HG02763 (cell line): ENCODE results near the gene PLCD1.

ENCODE experiments used
- ATAC-seq: cut with Tn5 transposase; IDR thresholded peaks from one replicate; pipeline ENCODE4 v1.9.1; 2021; ENCODE audit warnings: mild to moderate bottlenecking, moderate library complexity; ENCODE audit not compliant: unreplicated experiment

PLCD1 gene

GRCh38 chr3:37968199-37968598 lies 61.2 kb downstream of the PLCD1 start:
- ATAC-seq: no peak

- ATAC-seq: no peak
Measured at GRCh38 chr3:37967260-37967881, 62.1 kb downstream of the PLCD1 start.

DNA sequence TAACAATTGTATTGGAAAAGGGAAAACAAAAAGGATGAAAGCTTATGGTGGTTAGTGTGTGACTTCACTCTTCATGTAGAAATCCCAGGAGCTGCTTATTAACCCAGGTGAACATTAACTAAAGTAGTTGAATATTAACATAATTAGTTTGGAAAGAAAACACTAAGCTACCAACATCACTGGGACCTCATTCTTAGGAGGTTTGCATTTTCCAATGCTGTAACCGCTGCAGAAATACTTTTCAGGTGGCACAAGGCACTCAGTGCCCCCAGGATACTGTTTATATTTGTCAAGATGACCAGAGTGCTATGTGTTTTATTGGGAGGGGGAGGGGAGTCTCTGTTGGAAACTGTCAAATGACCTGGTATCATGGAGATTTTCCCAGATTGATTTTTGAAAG lies 64.7 kb downstream of the PLCD1 start:
- no peak for ATAC-seq

- no peak for ATAC-seq
Measured at GRCh38 chr3:37964146-37964545, 65.3 kb downstream of the PLCD1 start.

- no peak for ATAC-seq
Measured at GRCh38 chr3:37963635-37964034, 65.8 kb downstream of the PLCD1 start.

DNA sequence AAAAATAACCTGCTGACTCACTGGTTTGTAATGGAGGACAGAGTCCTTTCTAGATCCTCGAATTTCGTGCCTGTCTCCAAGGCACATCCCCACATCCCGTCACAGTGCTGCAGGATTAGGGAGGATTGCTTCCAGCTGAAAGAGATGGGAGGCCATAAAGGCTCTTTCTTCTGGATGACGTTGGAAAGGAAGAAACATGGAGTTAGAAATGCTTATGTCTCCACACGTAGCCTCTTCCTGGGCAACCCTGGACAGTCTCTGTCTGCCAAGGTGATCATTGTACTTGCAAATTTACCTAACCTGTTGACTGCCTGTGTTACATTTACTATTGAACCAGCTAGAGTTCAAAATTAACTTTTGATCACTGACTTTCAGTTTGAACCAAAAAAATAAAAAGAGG lies 66.4 kb downstream of the PLCD1 start:
- no peak for ATAC-seq

GRCh38 chr3:37961622-37962431 lies 67.6 kb downstream of the PLCD1 start:
- ATAC-seq: no peak

DNA sequence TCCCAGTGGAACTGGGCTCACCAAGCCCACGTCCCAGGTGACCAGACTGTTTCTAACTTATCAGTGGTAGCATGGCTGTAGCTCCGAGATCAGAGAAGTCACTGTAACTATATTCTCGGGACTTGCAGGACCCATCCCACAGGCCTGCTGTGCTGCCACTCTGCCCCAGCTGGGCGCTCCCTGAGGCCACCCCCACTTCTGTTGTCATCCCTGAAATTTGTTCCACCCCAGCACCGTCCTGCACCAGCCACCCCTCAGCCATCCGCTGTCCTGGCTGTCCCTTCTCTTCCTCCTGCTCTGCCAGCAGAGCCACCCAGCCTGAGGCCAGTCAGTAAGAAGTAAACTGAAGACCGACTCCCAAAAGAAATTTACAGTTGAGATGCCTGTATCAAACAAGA lies 71.9 kb downstream of the PLCD1 start:
- no peak for ATAC-seq
